KMS-11 (cell line): ENCODE results near the gene CSNK2A1.

Experiments used
- H2AFZ ChIP-seq: fragments of 200-600 bp; sonication (generic); 2 replicates; pipeline ENCODE4 v1.6.1; 2016; ENCODE audit warnings: antibody characterized with exemption, mixed run types, low read depth
- H3K27ac ChIP-seq: fragments of 200-600 bp; sonication (generic); 2 replicates; pipeline ENCODE4 v1.6.1; 2016; ENCODE audit warnings: mild to moderate bottlenecking, mixed run types
- H3K27me3 ChIP-seq: fragments of 200-600 bp; sonication (generic); 2 replicates; pipeline ENCODE4 v1.6.1; 2017; ENCODE audit warnings: mild to moderate bottlenecking, low read depth, mixed run types, moderate library complexity; ENCODE audit not compliant: insufficient read depth
- H3K36me3 ChIP-seq: fragments of 200-600 bp; sonication (generic); 2 replicates; pipeline ENCODE4 v1.6.1; 2017; ENCODE audit warnings: mild to moderate bottlenecking, mixed run types; ENCODE audit not compliant: insufficient read depth
- H3K4me1 ChIP-seq: fragments of 200-600 bp; sonication (generic); 2 replicates; pipeline ENCODE4 v1.6.1; 2016; ENCODE audit warnings: mild to moderate bottlenecking, low read depth, mixed run types; ENCODE audit not compliant: poor library complexity, severe bottlenecking
- H3K4me2 ChIP-seq: fragments of 200-600 bp; sonication (generic); 2 replicates; pipeline ENCODE4 v1.7.0; 2016; ENCODE audit warnings: mild to moderate bottlenecking, mixed run types
- H3K4me3 ChIP-seq: fragments of 200-600 bp; sonication (generic); IDR thresholded peaks from 2 replicates; pipeline ENCODE4 v1.6.1; 2017; ENCODE audit warnings: low read depth, low read length, mixed read lengths; ENCODE audit not compliant: insufficient read depth
- H3K79me2 ChIP-seq: fragments of 200-600 bp; sonication (generic); 2 replicates; pipeline ENCODE4 v1.6.1; 2016; ENCODE audit warnings: low read depth, mixed run types; ENCODE audit not compliant: insufficient read depth
- H3K9ac ChIP-seq: fragments of 200-600 bp; sonication (generic); 2 replicates; pipeline ENCODE4 v1.6.1; 2016; ENCODE audit warnings: mild to moderate bottlenecking, mixed run types
- H4K20me1 ChIP-seq: fragments of 200-600 bp; sonication (generic); 2 replicates; pipeline ENCODE4 v1.6.1; 2016; ENCODE audit warnings: mild to moderate bottlenecking, mixed run types; ENCODE audit not compliant: insufficient read depth
- CTCF ChIP-seq: fragments of 200-600 bp; sonication (generic); conservative IDR thresholded peaks from 2 replicates; pipeline ENCODE4 v1.6.1; 2017; ENCODE audit warnings: low read depth, mild to moderate bottlenecking, antibody characterized with exemption, low read length, moderate library complexity, mixed read lengths

Gene CSNK2A1

DNA sequence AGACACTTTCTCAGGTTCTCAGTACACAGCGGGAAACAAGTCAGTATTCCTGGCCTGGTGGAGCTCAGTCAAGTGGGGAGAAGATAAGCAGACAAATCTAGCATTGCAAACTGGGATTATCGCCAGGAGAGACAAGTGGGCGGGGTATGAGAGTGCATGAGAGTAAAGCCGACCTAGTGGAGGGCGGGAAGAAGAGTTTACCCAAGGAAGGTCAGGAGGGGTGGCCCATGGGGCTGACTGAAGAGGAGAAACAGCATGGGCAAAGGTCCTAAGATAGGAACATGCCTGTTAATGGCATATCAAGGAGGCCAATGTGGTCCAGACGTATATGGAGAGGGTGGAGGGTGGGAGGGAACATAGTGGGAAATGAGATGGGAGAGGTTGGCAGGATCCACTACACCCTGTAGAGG is 12.4 kb upstream of the CSNK2A1 start:
- Histone ChIP-seq H3K36me3 (no peaks in the 10 kb centered on the region), H4K20me1 (no peaks in the 10 kb centered on the region), H3K4me3 (no peak overlapping the region), H3K9ac (no peak overlapping the region), H3K27me3 (no peaks in the 10 kb centered on the region), H3K4me2 (no peak overlapping the region), H3K79me2 (no peaks in the 10 kb centered on the region), H3K27ac (no peak overlapping the region), H2AFZ (no peak overlapping the region), H3K4me1 (no peaks in the 10 kb centered on the region)
- TF ChIP-seq CTCF = no peak

GRCh38 chr20:550611-551010 is 7.0 kb upstream of the CSNK2A1 start:
- TF ChIP-seq CTCF = no peak
- Histone ChIP-seq H3K36me3 (no peaks in the 10 kb centered on the region), H4K20me1 (no peaks in the 10 kb centered on the region), H3K27ac (no peak overlapping the region), H2AFZ (no peak overlapping the region), H3K79me2 (no peaks in the 10 kb centered on the region), H3K9ac (no peak overlapping the region), H3K4me2 (no peak overlapping the region), H3K4me1 (no peaks in the 10 kb centered on the region), H3K4me3 (no peak overlapping the region), H3K27me3 (no peaks in the 10 kb centered on the region)

DNA sequence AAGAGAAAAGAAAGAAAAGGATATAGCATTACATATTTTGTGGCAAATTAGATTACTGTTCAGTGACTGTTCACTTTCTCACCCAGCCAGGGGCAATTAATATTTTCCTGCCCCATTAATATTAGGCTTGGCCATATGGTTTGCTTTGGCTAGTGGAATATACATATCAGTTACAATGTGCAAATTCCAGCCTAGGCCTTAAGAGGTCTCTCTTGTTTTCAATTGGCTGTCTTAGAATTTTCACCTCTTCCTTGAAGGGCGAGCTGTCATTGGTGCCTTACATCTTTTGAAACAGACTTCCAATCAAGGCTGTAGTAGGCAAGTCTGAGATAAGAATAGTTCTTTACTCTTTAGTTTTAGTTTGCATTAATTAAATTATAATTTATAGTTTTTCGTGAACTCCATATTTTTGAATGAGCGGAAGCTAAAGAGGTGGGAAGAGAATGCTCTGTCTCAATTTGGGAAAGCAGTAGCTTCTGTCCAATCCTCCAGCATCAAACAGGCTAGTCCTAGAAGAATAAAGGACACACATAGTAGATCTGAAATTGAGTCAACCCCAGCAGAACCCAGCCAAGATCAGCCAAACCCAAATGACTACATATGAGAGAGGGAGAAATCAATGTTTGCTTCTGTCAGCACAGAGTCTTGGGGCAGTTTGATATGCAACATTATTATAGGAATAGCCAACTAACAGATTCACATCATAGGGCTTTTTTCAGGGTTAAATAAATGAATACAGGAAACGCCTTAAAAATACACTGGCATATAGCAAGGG is 6.3 kb upstream of the CSNK2A1 start:
- Histone ChIP-seq H3K36me3 (no peaks in the 10 kb centered on the region), H3K27ac (no peak overlapping the region), H4K20me1 (no peaks in the 10 kb centered on the region), H3K4me1 (no peaks in the 10 kb centered on the region), H3K4me2 (no peak overlapping the region), H3K27me3 (no peaks in the 10 kb centered on the region), H3K79me2 (no peaks in the 10 kb centered on the region), H2AFZ (no peak overlapping the region), H3K9ac (no peak overlapping the region), H3K4me3 (no peak overlapping the region)
- TF ChIP-seq CTCF = no peak

GRCh38 chr20:548906-549305 is 5.3 kb upstream of the CSNK2A1 start:
- Histone ChIP-seq H3K79me2 (no peaks in the 10 kb centered on the region), H3K9ac (no peak overlapping the region), H3K27ac (no peak overlapping the region), H3K4me1 (peaks cover 4% of the 10 kb centered on the region), H3K4me3 (no peak overlapping the region), H3K4me2 (no peak overlapping the region), H3K36me3 (no peaks in the 10 kb centered on the region), H4K20me1 (no peaks in the 10 kb centered on the region), H3K27me3 (no peaks in the 10 kb centered on the region), H2AFZ (no peak overlapping the region)
- TF ChIP-seq CTCF = no peak
